ENCODE measurements around the gene ZSWIM6. TPM values are rescaled to one million over a fixed set of nuclear protein-coding genes. Genes with fewer than 3 reads are reported as not detected.

ZSWIM6 gene
- total and polyA plus RNA-seq, 2 experiments from 2014 or later: 9.0 to 12.7 TPM

DNA sequence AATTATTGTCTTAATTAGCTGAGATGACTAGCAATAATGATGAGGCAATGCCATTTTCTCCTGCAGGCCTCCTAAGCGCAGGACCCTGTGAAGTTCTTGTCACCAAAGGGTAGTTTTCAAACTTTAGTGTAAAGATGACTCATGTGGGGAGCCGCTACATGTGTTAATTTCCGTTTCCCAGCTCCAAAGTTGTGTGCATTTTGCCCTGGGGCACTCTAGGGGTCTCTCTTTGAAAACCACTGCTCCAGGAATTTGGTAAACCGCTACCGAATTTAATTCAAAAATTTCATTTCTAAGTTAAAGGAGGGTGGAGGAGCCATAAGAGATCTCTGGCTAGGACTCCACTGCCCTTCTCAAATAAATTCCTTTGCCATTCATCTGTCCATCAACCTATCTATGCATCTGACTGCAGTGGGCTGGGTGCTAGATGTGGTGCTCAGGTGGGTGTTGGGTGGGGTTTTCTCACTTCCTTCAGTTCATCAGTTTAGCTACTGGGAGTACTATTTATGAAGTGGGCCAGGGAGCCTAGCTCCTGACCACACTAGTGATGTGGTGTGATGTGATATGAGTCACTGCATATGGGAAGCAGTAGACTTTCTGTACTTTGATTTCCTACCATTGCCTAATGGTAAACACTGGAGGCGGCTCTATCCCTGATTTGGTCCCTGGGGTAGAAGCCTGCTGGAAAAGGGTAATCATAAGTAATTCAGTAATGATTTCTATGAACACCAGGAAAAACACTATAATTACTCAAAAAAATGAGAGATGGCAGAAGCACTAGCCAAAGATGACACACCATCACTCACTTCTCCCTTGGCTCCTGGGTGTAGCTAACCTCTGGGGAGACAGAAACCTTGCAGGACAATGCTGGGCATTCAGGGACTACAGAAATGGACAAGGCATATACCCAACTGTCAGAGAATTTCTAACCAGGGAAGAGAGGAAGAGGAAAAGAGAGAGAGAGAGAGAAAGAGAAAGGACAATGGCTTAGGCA is 4.0 kb upstream of the ZSWIM6 start:
- DNase-seq (ENCODE audit: low spot score): peak; percentile 58
- Histone ChIP-seq H3K9me3 (ENCODE audit: low read depth) (no peaks in the 10 kb centered on the region), H3K36me3 (replicated peaks; ENCODE audit: insufficient read depth, low read depth) (no peaks in the 10 kb centered on the region), H3K4me2 (peak overlapping the region; percentile 89), H4K20me1 (ENCODE audit: insufficient read depth, poor library complexity, severe bottlenecking) (peaks cover 2% of the 10 kb centered on the region), H3K79me2 (peaks cover 7% of the 10 kb centered on the region), H2AFZ (no peak overlapping the region), H3K27ac (peak overlapping the region; percentile 98), H3K4me3 (no peak overlapping the region), H3K9me2 (replicated peaks; ENCODE audit: insufficient read depth) (no peaks in the 10 kb centered on the region), H3K27me3 (no peaks in the 10 kb centered on the region), H3K4me1 (ENCODE audit: insufficient read depth) (peaks cover 20% of the 10 kb centered on the region)
- WGBS (ENCODE audit: low lambda C conversion rate, missing lambda C conversion rate): 63% methylated on average over 6 of the region's 6 CpGs
- no peak for TF ChIP-seq EZH2phosphoT487 (IDR thresholded peaks at IDR 0.05; ENCODE audit: low read depth, severe bottlenecking, unreplicated experiment)
- TF ChIP-seq, protein P1, sequence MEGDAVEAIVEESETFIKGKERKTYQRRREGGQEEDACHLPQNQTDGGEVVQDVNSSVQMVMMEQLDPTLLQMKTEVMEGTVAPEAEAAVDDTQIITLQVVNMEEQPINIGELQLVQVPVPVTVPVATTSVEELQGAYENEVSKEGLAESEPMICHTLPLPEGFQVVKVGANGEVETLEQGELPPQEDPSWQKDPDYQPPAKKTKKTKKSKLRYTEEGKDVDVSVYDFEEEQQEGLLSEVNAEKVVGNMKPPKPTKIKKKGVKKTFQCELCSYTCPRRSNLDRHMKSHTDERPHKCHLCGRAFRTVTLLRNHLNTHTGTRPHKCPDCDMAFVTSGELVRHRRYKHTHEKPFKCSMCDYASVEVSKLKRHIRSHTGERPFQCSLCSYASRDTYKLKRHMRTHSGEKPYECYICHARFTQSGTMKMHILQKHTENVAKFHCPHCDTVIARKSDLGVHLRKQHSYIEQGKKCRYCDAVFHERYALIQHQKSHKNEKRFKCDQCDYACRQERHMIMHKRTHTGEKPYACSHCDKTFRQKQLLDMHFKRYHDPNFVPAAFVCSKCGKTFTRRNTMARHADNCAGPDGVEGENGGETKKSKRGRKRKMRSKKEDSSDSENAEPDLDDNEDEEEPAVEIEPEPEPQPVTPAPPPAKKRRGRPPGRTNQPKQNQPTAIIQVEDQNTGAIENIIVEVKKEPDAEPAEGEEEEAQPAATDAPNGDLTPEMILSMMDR (IDR thresholded peaks at IDR 0.05; ENCODE audit: poor library complexity): no peak
- TF ChIP-seq EZH2 (IDR thresholded peaks at IDR 0.05; ENCODE audit: borderline replicate concordance): no peak

DNA sequence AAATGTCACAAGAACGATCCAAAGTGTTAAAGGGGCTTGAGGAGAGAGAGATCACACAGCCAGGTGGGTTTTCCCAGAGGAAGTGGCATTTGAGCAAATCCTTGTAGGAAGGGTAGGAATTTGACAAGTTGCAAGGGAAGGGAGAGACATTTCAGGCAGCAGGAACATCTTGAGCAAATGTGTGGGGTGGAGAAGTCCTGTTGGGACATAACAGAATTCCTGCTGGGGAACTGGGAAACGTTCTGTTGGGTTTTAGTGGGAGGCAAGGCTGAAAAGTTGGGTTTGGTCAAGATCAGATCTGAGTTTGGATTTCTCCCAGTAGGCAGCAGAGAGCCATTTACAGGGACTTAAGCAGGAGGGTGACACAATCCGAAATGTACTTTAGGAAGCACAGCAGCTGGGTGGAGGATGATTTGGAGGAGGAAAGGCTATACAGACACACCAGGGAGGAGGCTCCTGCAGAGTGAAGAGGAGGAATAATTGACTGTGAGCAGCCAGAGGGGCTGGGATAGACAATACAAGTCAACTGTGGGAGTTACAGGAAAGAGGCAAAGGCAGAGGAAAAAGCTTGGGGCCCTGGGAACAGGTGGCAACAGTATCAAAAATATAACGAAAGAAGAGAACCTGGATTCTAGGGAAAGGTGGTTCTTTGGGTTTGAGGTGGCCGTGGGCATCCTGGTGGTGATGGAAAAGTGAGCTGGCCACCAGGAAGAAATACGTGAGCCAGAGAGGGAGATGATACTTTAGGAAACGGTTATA is 3.1 kb upstream of the ZSWIM6 start:
- Histone ChIP-seq H3K27ac (peak overlapping the region; percentile 98), H3K79me2 (peaks cover 16% of the 10 kb centered on the region), H3K9me2 (replicated peaks; ENCODE audit: insufficient read depth) (no peaks in the 10 kb centered on the region), H3K9me3 (ENCODE audit: low read depth) (no peaks in the 10 kb centered on the region), H3K4me1 (ENCODE audit: insufficient read depth) (peaks cover 18% of the 10 kb centered on the region), H2AFZ (peak overlapping the region; percentile 66), H4K20me1 (ENCODE audit: insufficient read depth, poor library complexity, severe bottlenecking) (peaks cover 11% of the 10 kb centered on the region), H3K4me2 (peak overlapping the region; percentile 89), H3K27me3 (no peaks in the 10 kb centered on the region), H3K36me3 (replicated peaks; ENCODE audit: insufficient read depth, low read depth) (no peaks in the 10 kb centered on the region), H3K4me3 (no peak overlapping the region)
- WGBS (ENCODE audit: low lambda C conversion rate, missing lambda C conversion rate): 43% methylated on average over 7 of the region's 7 CpGs
- no peak for DNase-seq (ENCODE audit: low spot score)
- TF ChIP-seq, protein P1 (IDR thresholded peaks at IDR 0.05; ENCODE audit: poor library complexity): no peak
- TF ChIP-seq EZH2phosphoT487 (IDR thresholded peaks at IDR 0.05; ENCODE audit: low read depth, severe bottlenecking, unreplicated experiment) (no peak), EZH2 (IDR thresholded peaks at IDR 0.05; ENCODE audit: borderline replicate concordance) (no peak)

DNA sequence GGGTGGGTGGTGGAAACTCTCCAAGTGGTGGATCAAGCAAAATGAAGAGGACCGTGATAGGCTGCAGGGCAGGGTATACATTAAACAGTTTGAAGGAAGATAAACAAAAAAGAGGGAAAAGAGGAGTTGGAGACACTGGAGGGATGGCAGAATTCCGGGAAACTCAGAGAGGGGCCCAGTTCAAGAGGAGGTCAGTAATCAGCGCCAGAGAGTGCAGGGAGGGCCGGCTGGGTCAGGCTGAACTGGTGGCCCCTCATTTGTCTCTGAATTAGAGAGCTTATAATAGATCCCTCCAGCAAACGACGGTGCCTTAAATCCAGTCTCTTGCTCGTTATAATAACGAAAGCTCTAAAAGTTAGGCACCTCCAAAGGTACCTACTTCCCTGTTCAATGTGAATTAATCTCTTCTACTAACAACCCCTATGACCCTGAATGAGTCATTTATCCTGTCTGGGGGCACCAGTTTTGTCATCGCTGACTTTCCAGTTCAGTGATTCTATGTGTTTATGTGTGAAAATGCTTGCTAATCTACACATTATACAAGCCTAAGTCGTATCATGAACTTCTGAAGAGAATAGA is 2.4 kb upstream of the ZSWIM6 start:
- peaks cover 18% of the 10 kb centered on the region for H3K4me1 ChIP-seq (ENCODE audit: insufficient read depth)
- WGBS (ENCODE audit: low lambda C conversion rate, missing lambda C conversion rate): 16% methylated on average over 10 of the region's 10 CpGs
- H3K4me2 ChIP-seq: peak overlapping the region; percentile 89
- H3K4me3 ChIP-seq: peak overlapping the region; percentile 78
- peaks cover 23% of the 10 kb centered on the region for H3K79me2 ChIP-seq
- no peaks in the 10 kb centered on the region for H3K27me3 ChIP-seq
- peaks cover 17% of the 10 kb centered on the region for H4K20me1 ChIP-seq (ENCODE audit: insufficient read depth, poor library complexity, severe bottlenecking)
- peak overlapping the region; percentile 98 for H3K27ac ChIP-seq
- peak; percentile 34 for DNase-seq (ENCODE audit: low spot score)
- H2AFZ ChIP-seq: peak overlapping the region; percentile 66
- H3K9me2 ChIP-seq (replicated peaks; ENCODE audit: insufficient read depth): no peaks in the 10 kb centered on the region
- TF ChIP-seq EZH2 (IDR thresholded peaks at IDR 0.05; ENCODE audit: borderline replicate concordance) (no peak), EZH2phosphoT487 (IDR thresholded peaks at IDR 0.05; ENCODE audit: low read depth, severe bottlenecking, unreplicated experiment) (no peak)
- TF ChIP-seq, protein P1 (IDR thresholded peaks at IDR 0.05; ENCODE audit: poor library complexity): no peak
- no peaks in the 10 kb centered on the region for H3K9me3 ChIP-seq (ENCODE audit: low read depth)
- H3K36me3 ChIP-seq (replicated peaks; ENCODE audit: insufficient read depth, low read depth): no peaks in the 10 kb centered on the region
